Measurements from ENCODE around the gene ARSG.
"Not testable (repeated sequence)": the region's sequence is repeated elsewhere in the genome, so short reads cannot be mapped to it uniquely, and the experiment has no call there.

Gene ARSG

GRCh38 chr17:68399638-68400403 lies 108.5 kb downstream of the ARSG start:
- peak; percentile 62 for DNase-seq

GRCh38 chr17:68400404-68400735 lies 109.1 kb downstream of the ARSG start:
- DNase-seq: no peak

GRCh38 chr17:68401288-68401687 lies 110.0 kb downstream of the ARSG start:
- no peak for DNase-seq

- no peak for DNase-seq
These were observed 111.8 kb downstream of the ARSG start for GRCh38 chr17:68403122-68403521.

- not testable (repeated sequence) for DNase-seq
These were observed 112.5 kb downstream of the ARSG start for GRCh38 chr17:68403837-68404236.

- not testable (repeated sequence) for DNase-seq
These were observed 116.4 kb downstream of the ARSG start for GRCh38 chr17:68407656-68408055.

- peak; percentile 66 for DNase-seq
These were observed 122.6 kb downstream of the ARSG start for GRCh38 chr17:68413597-68414560.

- not testable (repeated sequence) for DNase-seq
These were observed 123.6 kb downstream of the ARSG start for GRCh38 chr17:68414901-68415300.

DNA sequence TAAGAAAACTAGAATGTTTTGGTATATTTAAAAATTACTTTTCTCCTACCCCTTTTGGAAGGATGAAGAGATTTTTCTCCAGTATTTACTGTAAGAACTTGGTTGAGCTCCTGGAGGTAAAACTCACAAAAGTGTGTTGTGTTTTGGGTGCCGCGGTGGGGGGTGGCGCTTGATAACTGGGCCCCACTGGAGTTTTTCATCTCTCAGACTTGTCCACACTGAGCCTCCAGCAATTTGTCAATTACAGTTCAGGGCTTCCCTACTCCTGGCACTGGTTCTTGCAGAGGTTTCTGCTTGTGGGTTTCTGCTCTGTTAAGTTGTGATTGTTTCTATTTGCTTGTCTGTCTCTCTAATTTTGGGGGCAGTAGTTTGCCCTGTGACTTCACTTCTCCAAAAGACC lies 126.0 kb downstream of the ARSG start:
- DNase-seq: no peak

DNA sequence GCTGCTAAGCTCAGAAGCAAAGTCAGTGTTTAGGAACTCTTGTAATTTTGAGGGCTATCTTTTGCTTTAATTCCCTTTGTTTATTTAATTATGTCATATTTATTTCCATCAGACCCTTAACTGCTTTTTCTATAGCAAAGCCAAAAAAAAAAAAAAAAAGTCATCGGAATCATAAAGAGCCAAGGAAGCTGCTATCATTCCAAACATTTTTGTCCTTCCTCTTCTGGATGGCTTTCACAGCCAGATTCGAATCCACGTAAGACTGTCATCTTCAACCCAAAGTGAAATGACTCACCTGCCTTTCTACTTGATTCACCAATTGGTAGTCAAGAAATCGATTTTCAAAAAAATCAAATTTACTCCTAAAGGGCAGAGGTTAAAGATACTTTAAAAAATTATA lies 127.6 kb downstream of the ARSG start:
- DNase-seq: no peak

- no peak for DNase-seq
These were observed 128.8 kb downstream of the ARSG start for GRCh38 chr17:68420065-68420464.

GRCh38 chr17:68421486-68421885 lies 130.2 kb downstream of the ARSG start:
- no peak for DNase-seq

GRCh38 chr17:68422821-68423220 lies 131.5 kb downstream of the ARSG start:
- no peak for DNase-seq

DNA sequence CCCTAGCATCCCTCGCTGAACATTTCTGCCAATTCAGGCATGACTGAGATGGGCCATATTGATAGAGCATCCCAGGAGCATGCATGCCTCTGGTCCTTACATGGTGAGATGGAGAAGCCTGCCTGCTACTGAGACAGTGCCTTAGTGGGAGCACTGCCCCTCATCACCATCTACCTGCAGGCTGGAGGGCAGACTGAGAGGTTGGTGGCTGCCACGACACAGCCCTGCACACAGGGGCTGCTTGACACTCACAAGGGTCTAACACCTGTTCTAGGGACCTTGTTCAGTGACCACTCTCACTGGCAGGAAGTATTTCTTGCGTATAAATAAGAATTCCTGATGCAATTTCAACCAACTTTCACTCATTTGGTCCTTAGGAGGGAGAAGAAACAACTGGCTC lies 132.0 kb downstream of the ARSG start:
- DNase-seq: no peak

DNA sequence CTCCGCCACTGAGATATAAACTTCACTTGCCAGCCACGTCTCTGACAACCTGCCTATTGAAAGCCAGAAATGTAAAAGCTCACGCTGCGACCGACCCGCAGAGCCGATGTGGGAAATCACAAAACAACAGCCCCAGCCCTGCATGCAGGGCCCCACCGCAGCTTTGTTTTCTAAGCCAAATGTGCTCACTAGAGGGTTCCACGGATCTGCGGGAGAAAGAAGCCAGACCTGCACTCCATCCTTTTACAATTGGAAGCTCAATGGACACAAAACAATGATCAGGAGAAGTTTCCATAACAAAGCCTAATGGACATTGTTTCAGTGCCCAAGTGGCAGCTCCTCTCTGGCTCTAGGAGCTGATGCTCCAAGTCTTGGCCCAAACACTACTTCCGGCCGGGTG lies 132.9 kb downstream of the ARSG start:
- DNase-seq: no peak

- no peak for DNase-seq
These were observed 133.6 kb downstream of the ARSG start for GRCh38 chr17:68424861-68425260.

DNA sequence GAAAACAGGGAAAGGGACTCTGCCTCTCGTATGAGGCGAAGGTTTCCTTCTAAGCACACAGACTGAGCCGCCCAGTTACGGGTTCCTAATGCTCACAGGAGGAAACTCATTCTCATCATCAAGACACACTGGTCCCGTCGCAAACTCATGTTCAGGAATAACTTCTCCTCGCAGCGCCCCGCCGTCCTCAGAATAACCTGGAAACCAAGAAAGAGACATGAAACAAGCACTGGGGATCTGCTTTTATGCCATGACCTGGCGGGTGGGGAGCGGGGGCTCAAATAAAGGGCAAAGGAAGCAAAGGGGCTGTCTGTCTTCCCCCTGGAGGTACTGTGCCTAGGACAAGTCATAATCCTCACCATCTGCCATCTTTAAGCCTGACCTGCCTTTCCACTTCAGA lies 134.7 kb downstream of the ARSG start:
- DNase-seq: no peak

- DNase-seq: no peak
These were observed 136.3 kb downstream of the ARSG start for GRCh38 chr17:68427575-68427974.

- DNase-seq: no peak
These were observed 137.3 kb downstream of the ARSG start for GRCh38 chr17:68428498-68429172.

- no peak for DNase-seq
These were observed 138.6 kb downstream of the ARSG start for GRCh38 chr17:68429881-68430280.

- DNase-seq: no peak
These were observed 139.8 kb downstream of the ARSG start for GRCh38 chr17:68431045-68431608.

GRCh38 chr17:68431661-68432071 lies 140.4 kb downstream of the ARSG start:
- DNase-seq: peak; percentile 56
